ENCODE data around the gene NPIPB2. TPM values are rescaled to one million over a fixed set of nuclear protein-coding genes. Genes with fewer than 3 reads are reported as not detected.

The NPIPB2 gene
- total RNA-seq, 1 donor from 2014 or later = 26.8 TPM

- H3K4me1 Mint-ChIP-seq = peaks cover 44% of the 10 kb centered on the region
- no peaks in the 10 kb centered on the region for H3K9me3 Mint-ChIP-seq
- no peaks in the 10 kb centered on the region for H3K27me3 Mint-ChIP-seq (ENCODE audit: low read depth)
- TF ChIP-seq CTCF (IDR thresholded peaks at IDR 0.05; ENCODE audit: unreplicated experiment) = no peak
- no peaks in the 10 kb centered on the region for H3K36me3 Mint-ChIP-seq
- no peak for DNase-seq (ENCODE audit: low spot score in 2 of 2, unreplicated experiment in 2 of 2)
- H3K4me3 Mint-ChIP-seq = peak overlapping the region; percentile 96
- peak overlapping the region; percentile 97 for H3K27ac Mint-ChIP-seq
These were observed 28.3 kb downstream of the NPIPB2 start for GRCh38 chr16:11913425-11914079.

- no peak for TF ChIP-seq CTCF (IDR thresholded peaks at IDR 0.05; ENCODE audit: unreplicated experiment)
- no peaks in the 10 kb centered on the region for H3K9me3 Mint-ChIP-seq
- DNase-seq (ENCODE audit: low spot score in 2 of 2, unreplicated experiment in 2 of 2) = no peak
- H3K4me1 Mint-ChIP-seq = peaks cover 38% of the 10 kb centered on the region
- H3K36me3 Mint-ChIP-seq = peaks cover 7% of the 10 kb centered on the region
- H3K27ac Mint-ChIP-seq = peak overlapping the region; percentile 31
- no peak overlapping the region for H3K4me3 Mint-ChIP-seq
- no peaks in the 10 kb centered on the region for H3K27me3 Mint-ChIP-seq (ENCODE audit: low read depth)
These were observed 31.9 kb downstream of the NPIPB2 start for GRCh38 chr16:11909653-11910545.

- DNase-seq (ENCODE audit: low spot score in 2 of 2, unreplicated experiment in 2 of 2) = no peak
- Mint-ChIP-seq H3K4me1 (peaks cover 20% of the 10 kb centered on the region), H3K4me3 (no peak overlapping the region), H3K36me3 (peaks cover 9% of the 10 kb centered on the region), H3K9me3 (no peaks in the 10 kb centered on the region), H3K27me3 (ENCODE audit: low read depth) (no peaks in the 10 kb centered on the region), H3K27ac (no peak overlapping the region)
- no peak for TF ChIP-seq CTCF (IDR thresholded peaks at IDR 0.05; ENCODE audit: unreplicated experiment)
These were observed 34.5 kb downstream of the NPIPB2 start for GRCh38 chr16:11907160-11907970.

- Mint-ChIP-seq H3K4me1 (no peaks in the 10 kb centered on the region), H3K36me3 (peaks cover 9% of the 10 kb centered on the region), H3K27ac (no peak overlapping the region), H3K27me3 (ENCODE audit: low read depth) (no peaks in the 10 kb centered on the region), H3K4me3 (no peak overlapping the region), H3K9me3 (no peaks in the 10 kb centered on the region)
- no peak for TF ChIP-seq CTCF (IDR thresholded peaks at IDR 0.05; ENCODE audit: unreplicated experiment)
- DNase-seq (ENCODE audit: low spot score in 2 of 2, unreplicated experiment in 2 of 2) = no peak
These were observed 37.9 kb downstream of the NPIPB2 start for GRCh38 chr16:11903906-11904305.

GRCh38 chr16:11901091-11901490 lies 40.8 kb downstream of the NPIPB2 start:
- no peak for TF ChIP-seq CTCF (IDR thresholded peaks at IDR 0.05; ENCODE audit: unreplicated experiment)
- H3K27ac Mint-ChIP-seq = no peak overlapping the region
- H3K27me3 Mint-ChIP-seq (ENCODE audit: low read depth) = no peaks in the 10 kb centered on the region
- peaks cover 9% of the 10 kb centered on the region for H3K36me3 Mint-ChIP-seq
- no peaks in the 10 kb centered on the region for H3K4me1 Mint-ChIP-seq
- no peaks in the 10 kb centered on the region for H3K9me3 Mint-ChIP-seq
- H3K4me3 Mint-ChIP-seq = no peak overlapping the region
- DNase-seq (ENCODE audit: low spot score in 2 of 2, unreplicated experiment in 2 of 2) = no peak
